GM18867 (cell line): ENCODE measurements around the gene VDR.
A peak's percentile ranks its signal among the peaks of the same experiment; 100 is the strongest.

Source experiments
- ATAC-seq: cut with Tn5 transposase; IDR thresholded peaks from one replicate; pipeline ENCODE4 v1.9.1; 2021; ENCODE audit warnings: mild to moderate bottlenecking, moderate library complexity; ENCODE audit not compliant: unreplicated experiment

The VDR gene

DNA sequence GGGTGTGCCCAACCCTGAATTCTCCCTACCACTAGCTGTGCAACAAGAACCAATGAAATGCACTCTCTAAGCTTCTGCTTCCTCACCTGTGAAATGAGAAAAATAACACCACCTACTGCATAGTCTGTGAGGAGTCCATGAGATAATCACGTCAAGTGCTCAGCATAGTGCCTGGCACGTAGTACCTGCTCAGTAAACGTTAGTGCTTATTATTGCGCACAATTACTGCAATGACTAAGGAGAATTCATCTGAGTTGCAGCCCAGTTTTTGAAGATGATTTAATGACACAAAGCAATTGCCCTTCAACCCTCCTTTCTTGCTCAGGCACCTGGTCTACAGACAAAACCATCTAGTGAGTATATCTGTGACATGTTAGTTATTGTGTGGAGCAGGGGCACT is 8.8 kb downstream of the VDR start:
- ATAC-seq: no peak

DNA sequence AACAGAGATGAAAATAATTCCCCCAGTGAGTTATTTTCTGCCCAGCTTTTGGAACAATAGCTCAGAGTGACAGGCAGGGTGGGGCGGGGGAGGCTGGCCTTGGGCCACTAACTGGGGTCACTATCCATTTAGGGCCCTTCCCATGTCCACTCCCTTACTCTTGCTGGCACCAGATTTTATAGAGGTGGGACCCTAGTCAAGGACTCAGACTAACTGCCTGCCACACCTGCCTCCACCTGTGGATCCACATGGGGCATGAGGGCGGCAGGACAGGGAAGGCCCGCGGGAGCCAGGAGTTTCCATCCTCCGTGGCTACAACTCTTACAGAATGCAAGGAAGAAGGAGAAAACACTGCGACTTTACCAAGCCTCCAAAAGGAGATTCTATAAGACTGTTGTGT is 10.1 kb downstream of the VDR start:
- ATAC-seq: no peak

DNA sequence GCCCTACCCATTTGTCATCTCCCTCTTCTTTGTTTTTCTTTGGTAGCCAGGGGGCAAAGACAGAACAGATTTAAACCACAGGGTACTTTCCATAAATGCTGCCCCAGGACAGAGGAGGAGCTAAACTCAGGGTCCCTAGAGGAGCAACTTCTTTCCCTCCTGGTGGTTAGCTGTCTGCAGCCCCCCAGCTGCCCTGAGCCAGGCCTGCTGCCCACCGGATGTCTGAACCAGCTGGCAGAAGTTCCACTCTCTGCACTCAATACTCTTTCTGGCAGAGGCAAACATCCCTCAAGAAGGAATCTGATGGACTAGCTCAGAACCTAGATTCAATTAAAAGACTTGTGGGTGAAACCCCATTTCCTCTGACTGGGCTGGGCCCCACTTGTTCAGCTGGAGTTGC is 10.7 kb downstream of the VDR start:
- no peak for ATAC-seq

DNA sequence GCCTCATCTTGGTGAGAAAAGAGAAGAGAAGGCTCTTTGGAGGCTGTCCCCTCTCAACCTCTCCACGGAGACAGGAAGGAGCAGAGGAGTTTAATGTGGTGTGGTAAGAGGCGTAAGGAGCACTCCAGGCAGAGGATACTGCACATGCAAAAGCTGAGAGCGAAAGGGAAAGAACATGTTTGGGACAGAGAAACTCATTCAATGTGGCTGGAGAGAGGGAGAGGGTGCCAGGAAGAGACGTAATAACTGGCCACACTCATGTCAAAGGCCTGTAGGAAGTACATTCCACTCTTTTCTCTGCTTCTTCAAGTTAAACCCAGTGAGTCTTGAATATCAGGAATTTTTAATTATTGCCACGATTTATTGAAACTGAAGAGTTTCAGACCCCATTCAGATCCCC is 12.0 kb downstream of the VDR start:
- ATAC-seq: no peak

DNA sequence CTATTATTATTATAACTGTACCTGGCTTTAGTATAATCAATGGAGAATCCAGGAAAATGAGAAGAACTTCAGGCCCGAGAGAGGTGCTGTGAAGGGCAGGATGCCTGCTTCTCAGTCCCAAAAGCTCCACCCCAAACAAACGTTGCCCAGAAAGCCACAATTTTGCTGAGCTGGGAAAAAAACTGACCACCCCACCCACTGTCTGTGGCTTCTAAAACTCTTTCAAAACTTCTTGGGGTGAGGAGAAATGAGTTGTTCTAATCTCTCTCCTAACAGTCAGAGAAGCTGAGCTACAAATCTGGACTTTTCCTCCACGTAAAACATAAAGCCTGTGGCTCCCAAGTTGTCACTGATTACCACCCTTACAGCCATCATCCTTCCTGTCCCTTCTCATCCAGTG is 13.4 kb downstream of the VDR start:
- no peak for ATAC-seq

DNA sequence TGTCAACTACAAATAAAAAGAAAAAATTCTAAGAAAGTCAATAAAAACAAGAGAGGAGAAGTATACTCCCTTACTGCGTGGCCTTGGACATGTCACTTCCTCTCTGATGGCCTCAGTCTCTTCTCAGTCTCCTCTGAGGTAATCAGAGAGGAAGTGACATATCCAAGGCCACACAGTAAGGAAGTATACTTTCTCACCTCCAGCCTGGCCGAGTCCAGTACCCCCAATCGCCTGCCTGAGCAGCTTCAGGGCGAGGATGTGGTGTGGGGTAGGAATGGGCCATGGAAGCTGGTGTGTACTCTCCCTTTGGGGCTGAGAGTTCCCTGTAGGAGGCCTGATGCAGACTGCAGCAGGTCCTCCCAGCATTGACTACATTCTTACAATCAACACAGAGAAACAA is 15.8 kb downstream of the VDR start:
- peak; percentile 70 for ATAC-seq

DNA sequence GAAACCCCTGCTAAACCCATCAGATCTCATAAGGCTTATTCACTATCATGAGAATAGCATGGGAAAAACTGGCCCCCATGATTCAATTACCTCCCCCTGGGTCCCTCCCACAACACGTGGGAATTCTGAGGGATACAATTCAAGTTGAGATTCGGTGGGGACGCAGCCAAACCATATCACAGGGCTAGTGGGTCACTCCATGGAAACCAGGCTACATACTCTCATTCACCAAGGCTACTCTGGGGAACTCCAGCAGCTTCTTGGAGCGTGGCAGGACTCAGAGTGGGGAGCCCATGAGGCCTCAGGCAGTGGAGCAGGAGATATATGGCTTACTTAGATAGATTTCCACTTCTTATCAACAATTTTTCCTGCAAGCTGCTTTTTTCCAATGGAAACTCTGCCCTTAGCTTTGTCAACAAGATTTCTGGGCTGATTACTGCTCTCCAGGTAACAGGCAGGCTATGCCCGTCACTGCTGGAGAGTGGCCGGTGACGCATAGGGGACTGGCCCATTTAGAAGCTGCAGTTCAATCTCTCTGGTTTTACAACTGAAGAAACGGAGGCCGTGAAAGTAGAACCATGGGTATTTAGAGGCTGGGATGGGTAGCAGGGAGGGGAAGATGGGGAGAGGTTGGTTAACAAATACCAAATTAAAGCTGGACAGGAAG is 16.5 kb downstream of the VDR start:
- ATAC-seq: no peak

DNA sequence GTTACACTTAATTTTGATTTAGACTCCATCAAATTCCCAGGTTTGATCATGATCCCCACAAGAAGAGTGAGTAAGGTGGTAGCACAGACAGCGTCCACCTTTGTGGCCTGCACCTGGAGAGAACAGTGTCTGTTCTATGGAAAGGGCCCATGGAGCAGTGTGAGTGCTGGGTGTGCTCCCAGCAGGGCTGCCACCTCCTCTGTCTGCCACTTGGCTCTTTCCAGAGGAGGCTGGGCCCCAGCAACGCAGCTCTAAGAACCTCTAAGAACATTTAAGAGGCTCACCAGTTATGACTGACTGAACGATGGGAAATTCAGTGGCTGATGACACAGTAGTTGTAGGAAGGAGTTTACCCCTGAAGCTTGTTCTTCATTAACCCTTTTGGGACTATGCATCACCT is 17.3 kb downstream of the VDR start:
- no peak for ATAC-seq

DNA sequence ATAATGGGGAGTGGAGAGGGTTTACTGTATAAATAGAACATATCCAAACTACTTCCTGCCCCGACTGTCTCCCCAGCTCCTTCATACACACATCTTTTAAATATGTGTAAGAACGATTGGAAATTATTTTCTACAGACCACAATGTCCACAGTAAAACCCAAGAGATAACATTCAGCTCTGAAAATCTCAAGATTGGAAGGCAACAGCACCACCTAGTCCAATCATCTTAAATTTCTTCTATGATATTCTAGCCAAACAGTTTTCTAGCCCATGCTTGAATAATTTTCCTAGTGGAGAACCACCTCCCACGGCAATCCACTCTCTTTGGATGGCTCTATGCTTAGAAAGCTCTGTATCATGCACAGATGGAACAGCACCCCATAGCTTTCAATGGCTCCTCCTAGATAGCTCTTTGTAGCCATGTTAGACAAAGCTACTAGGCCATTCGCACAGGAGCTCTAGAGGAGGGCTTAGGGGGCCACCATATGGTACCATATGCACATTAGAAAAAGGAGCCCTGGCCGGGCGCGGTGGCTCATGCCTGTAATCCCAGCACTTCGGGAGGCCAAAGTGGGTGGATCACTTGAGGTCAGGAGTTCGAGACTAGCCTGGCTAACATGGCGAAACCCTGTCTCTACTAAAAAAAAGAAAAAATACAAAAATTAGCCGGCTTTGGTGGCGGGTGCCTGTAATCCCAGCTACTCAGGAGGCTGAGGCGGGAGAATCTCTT is 18.1 kb downstream of the VDR start:
- ATAC-seq: no peak

DNA sequence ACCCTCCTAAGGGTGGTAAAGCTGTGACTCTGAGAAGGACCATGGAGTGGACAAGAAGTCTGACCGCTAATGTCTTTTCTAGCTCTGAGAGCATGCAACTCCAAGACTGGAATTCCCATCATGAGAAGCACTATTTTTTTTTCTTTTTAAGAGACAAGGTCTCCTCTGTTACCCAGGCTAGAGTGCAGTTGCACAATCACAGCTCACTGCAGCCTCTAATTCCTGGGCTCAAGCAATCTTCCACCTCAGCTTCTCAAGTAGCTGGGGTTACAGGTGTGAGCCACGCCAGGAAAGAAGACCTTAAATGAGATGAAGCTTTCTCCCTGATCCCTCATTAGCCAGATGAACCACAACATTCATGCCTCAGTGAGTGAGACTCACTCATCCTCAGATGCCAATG is 19.2 kb downstream of the VDR start:
- no peak for ATAC-seq

DNA sequence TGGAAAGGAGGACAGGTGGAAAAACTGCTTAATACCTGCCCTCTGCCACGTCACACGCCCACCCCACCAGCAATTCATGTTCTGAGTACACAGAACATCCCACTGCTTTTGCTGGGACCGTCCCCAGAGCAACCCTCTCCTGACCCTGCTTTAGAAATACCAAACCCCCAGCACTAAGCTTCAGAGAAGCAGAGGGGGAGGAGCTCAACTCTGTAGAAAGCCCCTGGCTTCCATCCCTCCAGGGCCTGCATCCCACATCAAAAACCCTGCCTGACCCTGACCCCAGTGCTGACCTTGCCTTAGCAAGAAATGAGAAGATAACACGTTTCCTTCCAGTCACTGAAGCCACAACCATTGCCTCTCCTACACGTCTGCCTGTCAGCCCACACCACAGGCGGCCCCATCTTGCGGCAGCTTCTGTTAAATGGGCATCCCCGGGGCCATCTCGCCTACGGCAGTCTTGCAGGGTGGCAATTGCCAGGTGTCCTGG is 19.7 kb downstream of the VDR start:
- ATAC-seq: peak; percentile 49

DNA sequence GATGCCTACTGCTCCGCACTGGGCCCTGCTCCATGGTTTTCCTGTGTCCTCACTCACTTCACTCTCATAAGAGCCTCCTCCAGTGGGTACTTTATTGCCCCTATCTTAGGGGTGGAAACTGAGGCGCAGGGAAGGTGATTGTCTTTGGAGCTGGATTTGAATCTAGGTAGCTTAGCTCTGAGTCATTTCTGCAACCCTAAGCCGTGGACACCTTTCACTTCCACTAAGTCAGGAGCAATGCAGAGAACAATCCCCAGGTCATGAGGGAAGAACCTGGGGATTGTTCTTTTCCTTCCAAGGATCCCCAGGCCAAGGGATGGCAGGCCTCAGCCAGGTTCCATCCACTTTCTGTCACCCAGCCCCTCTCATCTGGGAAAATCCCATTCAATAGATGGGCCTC is 20.3 kb downstream of the VDR start:
- ATAC-seq: no peak

DNA sequence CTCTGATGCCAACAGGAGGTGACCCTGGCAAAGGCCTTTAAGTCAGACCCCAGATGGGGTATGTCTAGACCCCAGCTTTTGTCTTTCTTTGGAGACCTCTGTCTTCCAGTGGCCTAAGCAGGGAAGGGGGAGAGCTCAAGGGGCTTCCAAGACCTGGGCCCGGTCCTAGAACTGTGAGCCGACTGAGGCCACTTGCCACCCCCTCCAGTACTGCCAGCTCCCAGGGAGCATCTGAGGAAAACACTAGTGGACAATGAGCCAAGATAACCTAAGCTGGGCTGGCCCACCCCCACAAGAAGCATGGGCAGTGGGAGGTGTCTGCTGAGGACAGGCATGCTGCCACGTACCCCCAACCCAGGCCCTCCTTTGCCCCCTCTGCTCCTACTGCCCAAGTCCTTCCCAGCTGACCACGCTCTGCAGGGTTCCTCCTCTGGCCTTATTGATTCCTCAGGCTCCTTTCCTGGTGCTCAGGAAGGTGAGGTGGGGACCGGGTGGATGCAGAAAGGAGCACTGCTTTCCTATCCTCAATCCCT is 21.1 kb downstream of the VDR start:
- no peak for ATAC-seq

DNA sequence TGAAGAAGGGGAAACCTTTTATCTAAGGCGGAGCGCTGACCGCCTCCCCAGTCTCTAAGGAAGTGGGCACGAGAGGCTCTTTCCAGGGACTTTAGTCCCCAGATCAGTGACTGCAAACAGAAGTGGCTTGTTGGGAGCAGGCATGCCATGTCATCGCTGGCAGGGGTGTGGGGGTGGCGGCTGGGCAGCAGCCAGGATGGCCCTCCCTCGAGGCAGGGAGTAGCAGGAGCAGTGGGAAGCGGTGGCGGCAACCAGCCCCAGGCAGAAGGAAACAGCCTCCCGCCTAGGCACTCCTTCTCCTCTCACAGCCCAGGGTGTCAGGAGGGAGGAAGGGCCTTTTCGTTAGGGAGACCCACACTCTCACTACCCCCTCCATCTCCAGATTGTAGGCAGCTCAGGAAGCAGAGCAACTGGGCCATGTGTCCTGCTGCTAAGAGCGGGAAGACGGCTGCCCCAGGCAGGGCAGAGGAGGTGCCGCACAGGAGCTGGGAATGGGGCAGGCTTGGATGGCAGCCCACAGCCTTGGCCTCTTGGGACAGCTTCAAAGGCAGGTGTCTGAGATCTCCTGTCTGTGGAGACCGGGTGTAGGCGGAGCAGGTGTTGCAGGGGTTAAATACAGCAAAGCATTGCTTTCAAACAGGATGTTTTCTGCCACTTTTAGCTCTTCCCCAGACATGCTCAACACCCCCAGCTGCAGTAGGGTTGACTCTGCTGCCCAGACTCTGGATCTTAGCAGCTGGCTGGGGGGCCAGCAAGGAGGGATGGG is 21.8 kb downstream of the VDR start:
- peak; percentile 81 for ATAC-seq

DNA sequence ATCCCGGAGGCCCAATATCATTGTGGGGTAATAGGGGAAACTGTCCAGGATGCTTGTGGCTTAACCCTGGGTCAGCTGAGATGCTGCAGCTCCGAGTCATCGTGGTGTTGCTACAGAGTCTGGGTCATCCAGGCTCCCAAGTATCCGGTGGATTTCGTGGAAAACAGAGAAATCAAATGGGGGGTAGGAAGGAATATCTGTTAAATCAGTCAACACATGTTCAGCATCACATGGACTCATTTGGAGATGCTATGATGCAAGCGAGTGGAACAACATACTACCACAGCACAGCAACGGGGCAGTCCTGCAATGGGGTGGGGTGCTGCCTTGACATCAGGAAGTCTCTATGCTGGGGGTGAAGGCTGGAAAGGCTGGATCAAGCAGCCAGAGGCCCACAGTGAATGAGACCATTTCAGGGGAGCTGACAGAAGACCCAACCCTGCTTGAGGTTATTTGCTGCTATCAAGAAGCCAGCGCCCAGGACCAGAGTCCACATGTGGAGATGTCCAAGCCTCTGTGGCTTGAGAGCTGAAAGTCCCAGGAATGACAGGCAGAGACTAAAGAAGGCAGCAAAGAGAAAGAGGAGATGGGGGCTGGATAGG is 22.9 kb downstream of the VDR start:
- ATAC-seq: no peak

DNA sequence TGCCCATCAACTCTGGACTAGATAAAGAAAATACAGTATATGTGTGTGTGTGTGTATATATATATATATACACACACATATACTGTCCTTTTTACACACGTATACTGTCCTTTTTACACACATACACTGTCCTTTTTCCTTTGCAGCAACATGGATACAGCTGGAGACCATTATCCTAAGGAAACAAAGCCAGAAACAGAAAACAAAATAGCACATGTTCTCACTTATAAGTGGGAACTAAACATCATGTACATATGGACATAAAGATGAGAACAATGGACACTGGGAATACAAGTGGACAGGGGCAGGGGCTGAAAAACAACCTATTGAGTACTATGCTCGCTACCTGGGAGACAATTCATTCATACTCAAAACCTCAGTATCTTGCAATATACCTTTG is 23.7 kb downstream of the VDR start:
- ATAC-seq: no peak

DNA sequence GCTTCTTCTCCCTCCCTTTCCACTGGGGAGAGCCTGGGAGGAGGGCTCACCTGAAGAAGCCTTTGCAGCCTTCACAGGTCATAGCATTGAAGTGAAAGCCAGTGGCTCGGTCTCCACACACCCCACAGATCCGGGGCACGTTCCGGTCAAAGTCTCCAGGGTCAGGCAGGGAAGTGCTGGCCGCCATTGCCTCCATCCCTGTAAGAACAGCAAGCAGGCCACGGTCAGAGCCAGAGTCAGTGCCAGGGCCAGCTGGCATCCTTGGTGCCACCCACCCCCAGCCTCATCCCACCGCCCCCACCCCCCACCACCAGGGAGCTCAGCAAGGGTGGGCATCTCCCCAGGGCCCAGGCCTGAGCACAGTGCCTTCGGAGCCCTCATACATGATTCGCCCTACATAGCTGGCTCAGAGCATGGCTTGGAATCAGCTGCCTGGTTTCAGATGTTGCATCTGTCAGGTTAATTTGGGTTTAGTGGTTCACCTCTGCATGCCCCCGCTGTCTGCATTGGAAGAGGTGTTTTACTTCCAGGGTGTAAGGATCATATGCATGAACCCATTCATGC is 25.8 kb downstream of the VDR start:
- ATAC-seq: no peak

DNA sequence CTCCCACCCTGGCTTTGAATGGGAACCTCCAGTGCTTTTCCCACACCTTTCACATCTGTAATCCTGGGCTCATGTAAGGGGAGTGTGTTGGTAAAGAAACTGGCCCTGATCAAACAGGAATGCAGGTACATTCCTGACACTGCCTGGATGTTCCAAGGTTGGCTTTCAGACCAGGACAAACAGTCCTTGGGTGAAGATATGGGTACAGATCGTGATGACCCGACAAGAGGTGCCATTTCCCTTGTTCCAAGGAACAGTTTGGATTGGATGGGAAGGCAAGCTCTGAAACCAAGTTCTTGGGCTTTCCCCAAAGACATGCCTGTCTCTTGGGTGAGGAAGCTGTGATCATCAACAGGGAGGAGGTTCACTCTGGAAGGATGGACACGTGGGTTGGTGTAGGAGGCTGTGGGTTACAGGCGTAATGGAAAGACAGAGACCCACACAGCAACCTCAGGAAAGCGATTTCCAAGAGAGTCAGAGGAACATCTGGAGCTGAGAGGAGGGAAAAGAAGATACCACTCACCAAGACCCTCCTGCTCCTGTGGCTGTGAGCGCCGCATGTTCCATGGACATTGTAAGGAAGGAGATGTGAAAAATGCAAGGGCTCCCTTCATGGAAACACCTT is 26.4 kb downstream of the VDR start:
- ATAC-seq: no peak

DNA sequence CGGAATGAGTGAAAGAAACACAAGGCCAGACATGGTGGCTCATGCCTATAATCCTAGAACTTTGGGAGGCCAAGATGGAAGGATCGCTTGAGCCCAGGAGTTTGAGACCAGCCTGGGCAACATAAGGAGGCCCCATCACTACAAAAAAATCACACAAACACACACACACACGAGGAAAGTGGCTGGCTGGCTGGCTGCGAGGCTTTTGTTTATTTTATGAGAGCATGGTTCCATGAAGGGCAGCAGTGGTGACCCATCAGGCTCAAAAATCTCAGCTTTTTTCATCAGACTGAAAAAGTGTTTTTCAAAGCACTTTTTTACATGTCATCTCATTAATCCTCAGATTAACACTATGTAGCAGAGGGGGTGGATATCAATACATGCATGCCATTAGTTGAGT is 27.7 kb downstream of the VDR start:
- no peak for ATAC-seq

DNA sequence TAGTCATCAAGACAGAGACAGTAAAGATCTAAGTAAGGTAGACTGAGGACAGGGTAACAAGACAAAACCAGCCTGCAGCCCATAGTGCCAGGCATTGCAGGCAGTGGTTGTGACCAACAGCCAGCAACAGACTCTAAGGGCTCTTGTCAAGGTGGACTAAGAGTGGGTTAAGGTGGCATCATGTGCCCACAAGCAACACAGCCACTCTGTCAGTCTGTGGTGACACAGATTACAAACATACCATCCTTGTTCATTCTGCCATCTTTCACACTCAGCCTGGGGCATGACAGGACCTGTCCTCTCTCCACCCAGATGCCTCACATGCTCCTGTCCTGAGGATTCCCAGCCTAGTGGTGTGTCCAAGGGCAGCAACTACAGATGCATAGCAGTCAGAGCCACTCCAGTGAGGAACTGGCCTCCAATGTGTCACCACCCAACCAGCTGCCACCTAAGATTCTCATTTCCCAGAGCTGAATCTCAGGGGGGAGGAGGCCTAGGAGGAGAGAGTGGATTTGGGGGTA is 28.3 kb downstream of the VDR start:
- no peak for ATAC-seq
